Upper lobe of left lung (tissue), 6 donors: Measurements from ENCODE around the gene DMAC2L. TPM values are rescaled to one million over a fixed set of nuclear protein-coding genes. Genes with fewer than 3 reads are reported as not detected.

ENCODE experiments used
- ATAC-seq, 2 donors: fragments of 200-7000 bp; cut with Tn5 transposase; one replicate each; pipeline ENCODE4 v1.9.1; 2022; ENCODE audit warnings: mild to moderate bottlenecking in 2 of 2, moderate library complexity in 2 of 2; ENCODE audit not compliant: low FRiP score in 2 of 2
- DNase-seq, 2 donors: peaks; one replicate each; pipeline ENCODE4 v3.0.0-alpha.2; 2019 to 2020
- H3K27ac ChIP-seq, 4 donors: fragments of 200-600 bp; sonication (generic); one replicate each; pipeline ENCODE4 v1.5.1; 2016 to 2019
- H3K27me3 ChIP-seq, 4 donors: fragments of 200-600 bp; sonication (generic); one replicate each; pipeline ENCODE4 v1.5.1; 2017 to 2019
- H3K36me3 ChIP-seq, 4 donors: fragments of 200-600 bp; sonication (generic); one replicate each; pipeline ENCODE4 v1.5.1; 2016 to 2019
- H3K4me1 ChIP-seq, 4 donors: fragments of 200-600 bp; sonication (generic); one replicate each; pipeline ENCODE4 v1.5.1; 2018 to 2019
- H3K4me3 ChIP-seq, 4 donors: fragments of 200-600 bp; sonication (generic); one replicate each; pipeline ENCODE4 v1.5.1; 2017 to 2019; ENCODE audit warnings: mild to moderate bottlenecking in 2 of 4, moderate library complexity in 1 of 4
- H3K9me3 ChIP-seq, 4 donors: fragments of 200-600 bp; sonication (generic); one replicate each; pipeline ENCODE4 v1.5.1; 2018 to 2019
- EP300 ChIP-seq, 4 donors: sonication (generic); formaldehyde crosslinking; IDR thresholded peaks; one replicate each; pipeline ENCODE4 v1.5.1; 2017; ENCODE audit warnings: antibody characterized with exemption in 4 of 4, control low read depth in 2 of 4
- POLR2A ChIP-seq, 4 donors: fragments of 450-650 bp; IDR thresholded peaks; one replicate each; pipeline ENCODE4 v1.5.1; 2016 to 2017; ENCODE audit warnings: antibody characterized with exemption in 4 of 4, mild to moderate bottlenecking in 2 of 4
- POLR2AphosphoS5 ChIP-seq, 2 donors: sonication (generic); formaldehyde crosslinking; IDR thresholded peaks; one replicate each; pipeline ENCODE4 v1.5.1; 2017; ENCODE audit warnings: antibody characterized with exemption in 2 of 2
- WGBS, 2 donors: methylation state at CpG; one replicate each; pipeline ENCODE4 v1.1.5; 2017 to 2018; 5-methylcytosine and 5-hydroxymethylcytosine counted together
- total RNA-seq, 6 donors: library from RNA; depleted of rRNA in 4 of 6; stranded (reverse); fragments of >200 nt in 4 of 6; gene quantifications; one replicate each; pipeline versions ENCODE4 v1.1.0 to v1.2.1, GENCODE V29; 2016 to 2021
- TF ChIP-seq, protein P1 (sequence below), 6 experiments: fragments of 450-650 bp in 4 of 6; fragments of 200-600 bp in 2 of 6; sonication (generic) in 2 of 6; IDR thresholded peaks; one replicate each; pipeline ENCODE4 v1.5.1; 2016 to 2019; ENCODE audit warnings: antibody characterized with exemption in 6 of 6
- donor health status: DM: no; HTN: no; CAD: no; lungs with moderate emphysema.
- donor health status: DM: no; HTN: yes; CAD: no; lungs with severe emphysema.

The DMAC2L gene
- total RNA-seq, 6 donors from 2014 or later, result 13.5 to 23.7 (median 21.6) TPM

DNA sequence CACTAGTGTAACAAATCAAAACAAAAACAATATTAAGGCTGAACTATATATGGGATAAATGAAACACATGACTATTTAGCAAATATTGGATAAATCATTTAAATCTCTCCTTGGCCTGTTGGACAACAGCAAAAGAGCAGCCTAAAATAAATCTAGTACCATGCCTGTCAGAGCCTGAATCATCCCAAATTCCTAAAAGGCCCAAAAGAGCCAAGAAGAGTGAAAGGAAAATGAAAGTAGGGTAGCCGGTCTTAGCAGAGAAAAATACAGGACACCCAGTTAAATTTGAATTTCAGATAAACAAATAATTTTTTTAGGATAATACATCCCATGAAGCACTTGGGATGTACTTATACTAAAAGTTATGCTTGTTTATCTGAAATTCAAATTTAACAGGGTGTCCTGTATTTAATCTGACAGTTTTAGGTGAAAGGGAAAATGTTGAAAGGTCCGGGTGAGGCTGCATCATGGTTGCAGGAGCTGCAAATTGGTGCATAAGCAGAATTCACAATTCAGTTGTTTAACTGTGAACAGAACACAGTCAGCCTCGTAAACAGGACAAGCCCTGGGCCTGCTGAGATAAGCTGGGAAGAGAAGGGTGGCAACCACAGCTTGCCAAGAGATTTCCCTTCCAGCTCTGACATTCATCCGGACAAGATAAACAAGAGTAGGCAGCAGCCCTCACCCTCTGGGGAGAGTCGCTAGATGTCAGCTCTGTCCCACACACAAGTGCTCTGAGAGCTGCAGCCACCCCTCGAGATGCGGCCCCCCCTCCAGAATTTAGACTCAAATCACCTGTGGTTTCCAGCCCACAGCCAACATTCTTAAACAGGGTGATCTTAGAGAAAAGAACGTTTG is 30.3 kb downstream of the DMAC2L start:
- peaks cover under 1 to 37% (median 23%) of the 10 kb centered on the region in 4 donors for H3K4me1 ChIP-seq
- peak in 1 of 2 donors; percentile 61 for DNase-seq
- TF ChIP-seq POLR2AphosphoS5 (IDR thresholded peaks at IDR 0.05) (peak; percentile 64 to 92), POLR2A (IDR thresholded peaks at IDR 0.05) (no peak), EP300 (IDR thresholded peaks at IDR 0.05) (peak in 2 of 4 donors; percentile 74 to 84)
- TF ChIP-seq, protein P1, sequence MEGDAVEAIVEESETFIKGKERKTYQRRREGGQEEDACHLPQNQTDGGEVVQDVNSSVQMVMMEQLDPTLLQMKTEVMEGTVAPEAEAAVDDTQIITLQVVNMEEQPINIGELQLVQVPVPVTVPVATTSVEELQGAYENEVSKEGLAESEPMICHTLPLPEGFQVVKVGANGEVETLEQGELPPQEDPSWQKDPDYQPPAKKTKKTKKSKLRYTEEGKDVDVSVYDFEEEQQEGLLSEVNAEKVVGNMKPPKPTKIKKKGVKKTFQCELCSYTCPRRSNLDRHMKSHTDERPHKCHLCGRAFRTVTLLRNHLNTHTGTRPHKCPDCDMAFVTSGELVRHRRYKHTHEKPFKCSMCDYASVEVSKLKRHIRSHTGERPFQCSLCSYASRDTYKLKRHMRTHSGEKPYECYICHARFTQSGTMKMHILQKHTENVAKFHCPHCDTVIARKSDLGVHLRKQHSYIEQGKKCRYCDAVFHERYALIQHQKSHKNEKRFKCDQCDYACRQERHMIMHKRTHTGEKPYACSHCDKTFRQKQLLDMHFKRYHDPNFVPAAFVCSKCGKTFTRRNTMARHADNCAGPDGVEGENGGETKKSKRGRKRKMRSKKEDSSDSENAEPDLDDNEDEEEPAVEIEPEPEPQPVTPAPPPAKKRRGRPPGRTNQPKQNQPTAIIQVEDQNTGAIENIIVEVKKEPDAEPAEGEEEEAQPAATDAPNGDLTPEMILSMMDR (IDR thresholded peaks at IDR 0.05), result peak in 2 of 6 experiments; percentile 45 to 48
- 19% methylated on average over 8 of the region's 8 CpGs for WGBS, 2 donors
- peak; percentile 60 to 75 for ATAC-seq
- H3K4me3 ChIP-seq, result peak overlapping the region in 2 of 4 donors; percentile 27
- peak overlapping the region; percentile 31 to 74 (median 51) for H3K27ac ChIP-seq
- H3K9me3 ChIP-seq, result no peaks in the 10 kb centered on the region
- H3K27me3 ChIP-seq, result no peaks in the 10 kb centered on the region
- peaks cover 0 to 4% (median 0%) of the 10 kb centered on the region in 4 donors for H3K36me3 ChIP-seq

DNA sequence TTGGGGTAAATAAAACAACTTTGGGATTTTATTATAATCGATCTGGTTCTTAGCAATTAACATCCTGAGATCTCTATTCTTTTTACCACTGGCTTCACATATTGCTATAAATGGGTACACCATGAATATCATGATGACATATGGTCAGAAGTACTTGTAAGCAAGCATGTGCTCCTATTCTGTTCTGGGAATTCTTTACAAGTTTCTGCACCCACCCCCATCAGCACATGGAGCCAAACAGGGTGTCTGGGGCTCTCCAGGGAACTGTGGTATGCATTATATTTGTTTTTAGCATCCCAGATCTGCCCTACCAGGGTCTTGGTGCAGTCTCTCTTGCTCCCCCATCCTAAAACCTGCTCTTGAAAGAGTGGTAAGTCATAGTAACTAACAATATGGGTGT is 31.3 kb downstream of the DMAC2L start:
- 68 to 79% methylated on average over 1 of the region's 1 CpG for WGBS, 2 donors
- no peak for TF ChIP-seq POLR2AphosphoS5 (IDR thresholded peaks at IDR 0.05)
- no peak for TF ChIP-seq EP300 (IDR thresholded peaks at IDR 0.05)
- no peak for TF ChIP-seq POLR2A (IDR thresholded peaks at IDR 0.05)
- TF ChIP-seq, protein P1 (IDR thresholded peaks at IDR 0.05), result no peak
- ATAC-seq (no peak), DNase-seq (no peak)
- H3K27ac ChIP-seq, result peak overlapping the region in 2 of 4 donors; percentile 69 to 74
- peaks cover 0 to 4% (median 0%) of the 10 kb centered on the region in 4 donors for H3K36me3 ChIP-seq
- H3K27me3 ChIP-seq, result no peaks in the 10 kb centered on the region
- H3K9me3 ChIP-seq, result no peaks in the 10 kb centered on the region
- peaks cover 3 to 37% (median 26%) of the 10 kb centered on the region in 4 donors for H3K4me1 ChIP-seq
- no peak overlapping the region for H3K4me3 ChIP-seq

DNA sequence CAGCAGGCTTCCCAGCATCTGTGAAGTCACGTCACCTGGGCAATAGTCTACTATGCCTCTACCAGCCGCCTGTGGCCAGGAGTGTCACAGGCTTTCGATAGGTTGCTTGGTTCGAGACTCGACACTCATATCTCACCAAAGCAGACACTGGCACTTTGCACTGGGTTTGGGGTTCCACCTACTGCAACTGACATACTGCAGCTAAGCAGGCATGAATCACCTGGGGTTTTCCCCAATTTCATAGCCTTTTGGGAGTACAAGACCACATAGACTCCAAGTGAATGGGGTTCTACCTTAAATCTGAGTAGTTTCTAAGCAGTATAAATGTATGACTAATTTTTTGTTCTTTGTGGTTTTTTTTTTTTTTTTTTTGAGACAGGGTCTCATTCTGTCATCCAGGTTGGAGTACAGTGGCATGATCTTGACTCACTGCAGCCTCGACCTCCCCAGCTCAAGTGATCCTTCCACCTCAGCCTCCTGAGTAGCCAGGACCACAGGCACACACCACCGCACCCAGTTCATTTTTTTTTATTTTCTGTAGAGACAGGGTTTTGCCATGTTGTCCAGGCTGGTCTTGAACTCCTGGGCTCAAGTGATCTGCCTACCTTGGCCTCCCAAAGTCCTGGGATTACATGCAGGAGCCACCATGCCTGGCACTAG is 32.1 kb downstream of the DMAC2L start:
- peak overlapping the region in 2 of 4 donors; percentile 9 to 69 for H3K27ac ChIP-seq

DNA sequence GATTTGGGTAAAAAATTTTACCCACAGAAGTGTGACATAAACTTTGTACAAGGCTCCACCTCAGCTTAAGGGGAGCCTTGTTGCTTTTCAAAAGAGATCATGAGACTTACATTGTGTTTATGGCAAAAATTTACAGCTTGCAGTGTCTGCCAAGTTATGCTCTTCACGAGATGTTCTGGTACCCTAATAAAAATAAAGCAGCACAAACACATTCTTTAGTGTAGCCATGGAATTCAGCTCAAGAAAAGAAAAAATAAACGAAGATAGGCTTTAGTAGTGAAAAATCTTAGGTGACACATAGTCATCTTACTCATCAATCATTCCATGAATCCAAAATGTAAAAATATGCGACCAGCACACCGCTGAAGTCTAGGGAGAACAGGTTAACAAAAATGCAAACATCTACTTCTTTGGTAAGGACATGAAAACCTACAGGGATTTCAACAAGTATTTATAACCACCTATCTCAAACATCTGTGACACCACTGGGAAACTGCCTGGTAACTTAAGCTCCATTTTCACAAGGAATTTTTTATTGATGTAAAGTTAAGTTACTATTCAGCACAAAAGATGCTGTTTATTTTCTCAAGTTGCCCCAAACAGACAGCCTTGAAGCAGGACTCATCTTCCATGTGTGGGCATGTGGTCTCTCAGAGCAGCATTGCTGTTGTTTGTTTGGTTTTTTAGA is 32.9 kb downstream of the DMAC2L start:
- DNase-seq (no peak), ATAC-seq (no peak)
- no peak for TF ChIP-seq POLR2A (IDR thresholded peaks at IDR 0.05)
- no peak for TF ChIP-seq POLR2AphosphoS5 (IDR thresholded peaks at IDR 0.05)
- TF ChIP-seq, protein P1 (IDR thresholded peaks at IDR 0.05), result no peak
- no peak for TF ChIP-seq EP300 (IDR thresholded peaks at IDR 0.05)
- 72 to 79% methylated on average over 4 of the region's 4 CpGs for WGBS, 2 donors
- peak overlapping the region in 2 of 4 donors; percentile 9 to 56 for H3K27ac ChIP-seq
- H3K9me3 ChIP-seq, result no peaks in the 10 kb centered on the region
- no peaks in the 10 kb centered on the region for H3K27me3 ChIP-seq
- peaks cover 3 to 31% (median 19%) of the 10 kb centered on the region in 4 donors for H3K4me1 ChIP-seq
- H3K4me3 ChIP-seq, result no peak overlapping the region
- H3K36me3 ChIP-seq, result no peaks in the 10 kb centered on the region

More for the DNA sequence above, 32.1 kb downstream of the DMAC2L start:
- Histone ChIP-seq H3K4me3 (no peak overlapping the region), H3K27me3 (no peaks in the 10 kb centered on the region), H3K4me1 (peaks cover 3 to 35% (median 24%) of the 10 kb centered on the region in 4 donors), H3K9me3 (no peaks in the 10 kb centered on the region), H3K36me3 (no peaks in the 10 kb centered on the region)
- DNase-seq, result no peak
- ATAC-seq, result no peak
- WGBS, 2 donors, result 84 to 96% methylated on average over 7 of the region's 7 CpGs
- TF ChIP-seq EP300 (IDR thresholded peaks at IDR 0.05) (no peak), POLR2AphosphoS5 (IDR thresholded peaks at IDR 0.05) (no peak), POLR2A (IDR thresholded peaks at IDR 0.05) (no peak)
- TF ChIP-seq, protein P1 (IDR thresholded peaks at IDR 0.05), result no peak
